ENCODE data around the gene MYDGF.

The MYDGF gene

GRCh38 chr19:4673726-4674125, 3.6 kb upstream of the MYDGF start:
- no peak for DNase-seq

GRCh38 chr19:4673216-4673615, 3.1 kb upstream of the MYDGF start:
- DNase-seq: no peak

- DNase-seq: no peak
These were observed 1.2 kb upstream of the MYDGF start for GRCh38 chr19:4671185-4671851.

- DNase-seq: no peak
These were observed 5.5 kb downstream of the MYDGF start for GRCh38 chr19:4664642-4665041.

GRCh38 chr19:4662812-4663211, 7.3 kb downstream of the MYDGF start:
- DNase-seq: no peak

GRCh38 chr19:4662020-4662695, 8.0 kb downstream of the MYDGF start:
- DNase-seq: no peak

- DNase-seq: no peak
These were observed 9.1 kb downstream of the MYDGF start for GRCh38 chr19:4660993-4661392.

GRCh38 chr19:4660181-4660791, 9.9 kb downstream of the MYDGF start:
- no peak for DNase-seq

GRCh38 chr19:4657835-4658234, 12.3 kb downstream of the MYDGF start:
- no peak for DNase-seq

- DNase-seq: no peak
These were observed 12.9 kb downstream of the MYDGF start for GRCh38 chr19:4657262-4657661.

GRCh38 chr19:4656102-4656501, 14.0 kb downstream of the MYDGF start:
- no peak for DNase-seq

GRCh38 chr19:4654437-4655361, 15.4 kb downstream of the MYDGF start:
- DNase-seq: no peak

GRCh38 chr19:4653793-4654436, 16.2 kb downstream of the MYDGF start:
- DNase-seq: no peak

- no peak for DNase-seq
These were observed 18.1 kb downstream of the MYDGF start for GRCh38 chr19:4652075-4652474.

GRCh38 chr19:4650159-4650558, 20.0 kb downstream of the MYDGF start:
- no peak for DNase-seq

GRCh38 chr19:4649392-4650047, 20.6 kb downstream of the MYDGF start:
- DNase-seq: no peak

- DNase-seq: no peak
These were observed 22.2 kb downstream of the MYDGF start for GRCh38 chr19:4647676-4648644.

GRCh38 chr19:4645718-4646117, 24.4 kb downstream of the MYDGF start:
- DNase-seq: no peak

GRCh38 chr19:4642625-4643024, 27.5 kb downstream of the MYDGF start:
- DNase-seq: no peak

- DNase-seq: no peak
These were observed 29.0 kb downstream of the MYDGF start for GRCh38 chr19:4641132-4641531.
